ENCODE results near the gene GDAP2.

The GDAP2 gene

DNA sequence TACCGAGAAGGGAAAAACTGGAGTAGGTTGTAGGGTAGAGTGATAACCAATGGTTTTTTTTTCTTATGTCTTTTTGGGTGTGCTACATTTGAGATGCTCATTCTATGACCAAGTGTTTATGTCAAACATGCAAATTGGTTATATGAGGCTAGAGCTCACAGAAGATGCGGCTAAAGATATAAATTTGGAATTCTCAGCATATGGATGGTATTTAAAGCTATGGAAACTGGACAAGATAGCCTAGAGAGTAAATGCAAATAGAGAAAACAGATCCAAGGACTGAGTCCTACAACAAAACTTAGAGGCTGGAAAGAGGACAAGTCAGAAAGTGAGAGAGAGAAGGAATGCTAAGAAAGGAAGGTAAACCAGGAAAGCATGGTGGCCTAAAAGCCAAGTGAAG lies 7.4 kb downstream of the GDAP2 start:
- Histone ChIP-seq H3K4me3 (ENCODE audit: low read depth in 1 of 2, low read length in 1 of 2) (no peak overlapping the region), H3K27ac (no peak overlapping the region), H3K4me1 (ENCODE audit: control insufficient read depth in 1 of 2, insufficient read depth in 1 of 2, low read depth in 1 of 2, low read length in 1 of 2) (peaks cover 5 to 16% of the 10 kb centered on the region in 2 experiments), H3K27me3 (no peaks in the 10 kb centered on the region), H3K9me3 (no peaks in the 10 kb centered on the region), H3K36me3 (peaks cover 21% of the 10 kb centered on the region)
- TF ChIP-seq, protein P1, sequence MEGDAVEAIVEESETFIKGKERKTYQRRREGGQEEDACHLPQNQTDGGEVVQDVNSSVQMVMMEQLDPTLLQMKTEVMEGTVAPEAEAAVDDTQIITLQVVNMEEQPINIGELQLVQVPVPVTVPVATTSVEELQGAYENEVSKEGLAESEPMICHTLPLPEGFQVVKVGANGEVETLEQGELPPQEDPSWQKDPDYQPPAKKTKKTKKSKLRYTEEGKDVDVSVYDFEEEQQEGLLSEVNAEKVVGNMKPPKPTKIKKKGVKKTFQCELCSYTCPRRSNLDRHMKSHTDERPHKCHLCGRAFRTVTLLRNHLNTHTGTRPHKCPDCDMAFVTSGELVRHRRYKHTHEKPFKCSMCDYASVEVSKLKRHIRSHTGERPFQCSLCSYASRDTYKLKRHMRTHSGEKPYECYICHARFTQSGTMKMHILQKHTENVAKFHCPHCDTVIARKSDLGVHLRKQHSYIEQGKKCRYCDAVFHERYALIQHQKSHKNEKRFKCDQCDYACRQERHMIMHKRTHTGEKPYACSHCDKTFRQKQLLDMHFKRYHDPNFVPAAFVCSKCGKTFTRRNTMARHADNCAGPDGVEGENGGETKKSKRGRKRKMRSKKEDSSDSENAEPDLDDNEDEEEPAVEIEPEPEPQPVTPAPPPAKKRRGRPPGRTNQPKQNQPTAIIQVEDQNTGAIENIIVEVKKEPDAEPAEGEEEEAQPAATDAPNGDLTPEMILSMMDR (IDR thresholded peaks at IDR 0.05): no peak

DNA sequence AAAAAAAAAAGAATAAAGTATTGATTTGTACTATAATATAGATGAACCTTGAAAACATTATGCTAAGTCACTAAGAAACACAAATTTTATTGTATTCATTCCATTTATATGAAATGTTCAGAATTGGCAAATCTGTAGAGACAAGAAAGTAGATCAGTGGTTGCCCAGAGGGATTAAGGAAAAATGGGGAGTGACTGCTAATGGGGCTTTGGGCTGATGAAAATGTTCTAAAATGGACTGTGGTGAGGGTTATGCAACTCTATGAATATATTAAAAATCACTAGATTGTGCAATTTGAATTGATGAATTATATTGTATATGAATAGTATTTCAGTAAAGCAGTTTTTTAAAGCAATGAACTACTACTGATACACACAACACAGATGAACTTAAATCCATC lies 10.0 kb downstream of the GDAP2 start:
- Histone ChIP-seq H3K4me1 (ENCODE audit: control insufficient read depth in 1 of 2, insufficient read depth in 1 of 2, low read depth in 1 of 2, low read length in 1 of 2) (no peaks in the 10 kb centered on the region), H3K9me3 (no peaks in the 10 kb centered on the region), H3K36me3 (peaks cover 45% of the 10 kb centered on the region), H3K27ac (no peak overlapping the region), H3K4me3 (ENCODE audit: low read depth in 1 of 2, low read length in 1 of 2) (no peak overlapping the region), H3K27me3 (no peaks in the 10 kb centered on the region)
- TF ChIP-seq, protein P1 (IDR thresholded peaks at IDR 0.05): no peak

DNA sequence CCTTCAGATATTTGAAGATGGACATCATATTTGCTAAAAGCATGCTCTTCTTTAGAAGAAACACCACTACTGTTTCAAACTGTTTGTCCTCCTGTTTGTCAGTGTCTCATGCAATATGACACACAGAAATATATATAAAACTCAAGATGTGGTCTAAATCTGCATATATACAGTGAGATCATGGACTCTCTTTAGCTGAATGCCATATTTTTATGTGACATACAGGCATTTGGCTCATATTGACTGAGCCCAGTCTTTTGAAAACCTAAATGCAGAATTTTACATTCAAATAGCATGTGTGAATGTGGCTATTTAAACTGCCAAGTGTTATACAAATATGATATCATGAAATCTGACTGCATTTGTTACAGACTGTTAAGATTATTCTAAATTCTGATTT lies 18.4 kb downstream of the GDAP2 start:
- H3K9me3 ChIP-seq: no peaks in the 10 kb centered on the region
- no peaks in the 10 kb centered on the region for H3K27me3 ChIP-seq
- peaks cover 94% of the 10 kb centered on the region for H3K36me3 ChIP-seq
- H3K4me3 ChIP-seq (ENCODE audit: low read depth in 1 of 2, low read length in 1 of 2): no peak overlapping the region
- TF ChIP-seq, protein P1 (IDR thresholded peaks at IDR 0.05): no peak
- H3K4me1 ChIP-seq (ENCODE audit: control insufficient read depth in 1 of 2, insufficient read depth in 1 of 2, low read depth in 1 of 2, low read length in 1 of 2): no peaks in the 10 kb centered on the region
- no peak overlapping the region for H3K27ac ChIP-seq

DNA sequence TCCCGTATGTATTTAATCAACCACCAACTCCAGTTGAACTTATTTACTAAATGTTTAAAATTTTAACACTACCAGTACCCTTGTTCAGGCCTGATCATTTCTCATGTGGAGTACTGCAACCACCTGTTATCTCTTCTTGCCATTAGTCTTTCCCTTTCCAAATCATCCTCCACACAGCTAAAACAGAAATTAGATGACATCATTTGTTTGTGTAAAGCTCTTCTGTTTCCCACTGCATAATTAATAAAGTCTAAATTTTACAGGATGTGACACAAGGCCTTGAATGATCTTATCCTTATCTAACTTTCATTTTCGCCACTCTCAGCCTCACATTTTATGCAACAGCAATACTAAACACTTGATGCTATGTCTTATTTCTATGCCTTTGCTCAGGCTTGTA lies 24.4 kb downstream of the GDAP2 start:
- TF ChIP-seq, protein P1 (IDR thresholded peaks at IDR 0.05): no peak
- H3K4me3 ChIP-seq (ENCODE audit: low read depth in 1 of 2, low read length in 1 of 2): no peak overlapping the region
- H3K36me3 ChIP-seq: peaks cover 87% of the 10 kb centered on the region
- H3K27ac ChIP-seq: no peak overlapping the region
- peaks cover 0 to 3% of the 10 kb centered on the region in 2 experiments for H3K4me1 ChIP-seq (ENCODE audit: control insufficient read depth in 1 of 2, insufficient read depth in 1 of 2, low read depth in 1 of 2, low read length in 1 of 2)
- no peaks in the 10 kb centered on the region for H3K27me3 ChIP-seq
- no peaks in the 10 kb centered on the region for H3K9me3 ChIP-seq

- Histone ChIP-seq H3K36me3 (peaks cover 85% of the 10 kb centered on the region), H3K27me3 (no peaks in the 10 kb centered on the region), H3K4me3 (ENCODE audit: low read depth in 1 of 2, low read length in 1 of 2) (no peak overlapping the region), H3K9me3 (no peaks in the 10 kb centered on the region), H3K27ac (no peak overlapping the region), H3K4me1 (ENCODE audit: control insufficient read depth in 1 of 2, insufficient read depth in 1 of 2, low read depth in 1 of 2, low read length in 1 of 2) (peaks cover 0 to 3% of the 10 kb centered on the region in 2 experiments)
- TF ChIP-seq, protein P1 (IDR thresholded peaks at IDR 0.05): no peak
These were observed 24.9 kb downstream of the GDAP2 start for GRCh38 chr1:117904485-117904884.

DNA sequence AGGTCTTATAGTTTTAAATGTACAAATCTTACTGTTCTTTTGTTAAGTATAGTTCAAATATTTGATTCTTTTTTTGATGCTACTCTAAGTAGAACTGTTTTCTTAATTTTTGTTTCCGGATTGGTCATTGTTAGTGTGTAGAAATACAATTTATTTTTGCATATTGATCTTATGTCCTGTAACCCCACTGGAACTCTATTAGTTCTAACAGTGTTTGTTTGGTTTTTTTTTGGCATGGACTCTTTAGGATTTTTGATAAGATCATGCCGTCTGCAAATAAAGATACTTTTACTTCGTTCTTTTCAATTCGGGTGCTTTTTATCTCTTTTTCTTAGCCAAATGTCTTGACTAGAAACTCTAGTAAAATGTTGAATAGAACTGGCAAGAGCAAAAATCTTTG lies 26.5 kb downstream of the GDAP2 start:
- Histone ChIP-seq H3K4me3 (ENCODE audit: low read depth in 1 of 2, low read length in 1 of 2) (no peak overlapping the region), H3K9me3 (no peaks in the 10 kb centered on the region), H3K36me3 (peaks cover 85% of the 10 kb centered on the region), H3K27ac (no peak overlapping the region), H3K27me3 (no peaks in the 10 kb centered on the region), H3K4me1 (ENCODE audit: control insufficient read depth in 1 of 2, insufficient read depth in 1 of 2, low read depth in 1 of 2, low read length in 1 of 2) (peaks cover 0 to 3% of the 10 kb centered on the region in 2 experiments)
- TF ChIP-seq, protein P1 (IDR thresholded peaks at IDR 0.05): no peak
